CD4-positive, alpha-beta T cell treated with Interleukin-15 for 4 hours (primary cell): ENCODE results near the gene CCDC169.

ENCODE experiments used
- DNase-seq: peaks from one replicate; pipeline ENCODE4 v3.0.0-alpha.2; 2020; ENCODE audit warnings: low spot score

The CCDC169 gene

DNA sequence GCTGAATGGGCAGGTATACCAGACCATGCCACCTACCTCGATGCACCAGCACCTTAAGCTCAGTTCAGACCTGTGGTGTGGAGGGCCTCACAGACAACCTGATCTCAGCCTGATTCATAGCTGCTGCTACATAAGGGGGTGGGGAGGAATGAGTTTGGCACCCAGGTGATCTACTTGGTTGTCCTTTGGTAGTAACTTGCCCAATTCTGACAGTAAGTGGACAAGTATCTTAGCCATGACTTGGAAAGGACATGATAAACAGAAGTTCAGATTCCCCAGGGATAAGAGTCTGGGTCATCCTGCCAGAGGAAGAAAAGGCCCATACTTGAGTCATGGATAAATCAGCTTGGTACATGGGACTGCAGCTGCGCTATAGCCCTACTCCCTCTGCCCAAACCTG, 54.9 kb downstream of the CCDC169 start:
- no peak for DNase-seq

DNA sequence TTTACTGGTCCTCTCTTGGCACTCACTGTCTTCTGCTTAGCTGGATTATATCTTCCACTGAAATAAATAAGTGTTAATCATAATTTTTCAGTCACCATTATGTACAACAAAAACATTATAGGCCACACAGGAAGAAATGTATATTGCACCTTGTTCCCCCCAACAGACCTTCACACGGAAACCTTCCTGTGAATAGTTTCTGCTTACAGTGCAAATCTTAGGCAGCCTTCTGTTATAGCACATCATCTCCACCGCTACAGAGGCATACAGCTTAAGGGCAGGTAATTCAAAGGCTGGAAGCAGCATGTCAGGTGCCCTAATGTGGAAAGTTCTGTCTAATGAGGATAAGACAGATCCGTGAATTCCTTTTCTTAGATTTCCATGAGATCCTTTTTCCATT, 66.4 kb downstream of the CCDC169 start:
- DNase-seq, result no peak

DNA sequence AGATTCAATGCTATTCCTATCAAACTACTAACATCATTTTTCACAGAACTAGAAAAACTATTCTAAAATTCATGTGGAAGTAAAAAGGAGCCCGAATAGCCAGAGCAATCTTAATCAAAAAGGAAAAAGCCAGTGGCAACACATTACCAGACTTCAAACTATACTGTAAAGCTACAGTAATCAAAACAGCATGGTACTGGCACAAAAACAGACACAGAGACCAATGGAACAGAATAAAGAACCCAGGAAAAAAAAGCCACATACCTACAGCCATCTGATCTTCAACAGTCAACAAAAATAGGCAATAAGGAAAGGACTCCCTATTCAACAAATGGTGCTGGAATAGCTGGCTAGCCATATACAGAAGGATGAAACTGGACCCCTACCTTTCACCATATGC, 72.9 kb downstream of the CCDC169 start:
- DNase-seq, result no peak

DNA sequence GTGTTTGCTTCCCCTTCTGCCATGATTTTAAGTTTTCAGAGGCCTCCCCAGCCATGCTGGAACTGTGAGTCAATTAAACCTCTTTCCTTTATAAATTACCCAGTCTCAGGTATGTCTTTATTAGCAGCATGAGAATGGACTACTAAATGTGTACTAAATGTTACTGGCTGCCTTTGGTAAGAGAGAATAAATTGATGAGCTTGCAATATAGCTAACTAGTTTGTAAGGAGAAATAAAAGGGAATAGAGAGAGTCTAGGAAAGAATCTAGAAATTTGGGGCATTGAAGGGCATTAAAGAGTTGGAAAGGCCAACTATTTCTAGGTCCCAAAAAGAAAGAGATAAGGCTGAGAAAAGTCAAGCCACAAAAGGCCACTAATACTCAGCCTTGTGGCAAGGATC, 77.7 kb downstream of the CCDC169 start:
- DNase-seq, result no peak

DNA sequence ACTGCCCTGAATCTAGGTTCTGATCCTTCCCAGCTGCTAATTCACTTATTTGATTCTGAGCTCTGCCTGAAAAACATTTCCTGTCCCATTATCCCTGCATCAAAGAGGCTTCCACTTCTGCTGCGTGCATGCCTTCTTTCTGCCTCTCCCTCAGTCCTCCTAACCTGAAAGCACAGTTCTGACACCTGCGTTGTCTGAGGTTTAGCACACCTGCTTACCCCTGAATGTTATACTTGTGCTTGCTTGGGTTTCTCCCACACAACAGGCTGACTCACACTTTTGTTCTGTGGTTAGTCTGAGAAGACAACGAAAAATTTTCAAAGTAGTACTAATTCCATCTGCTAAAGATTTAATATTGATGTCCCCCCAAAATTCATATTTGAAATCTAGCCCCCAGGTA, 80.2 kb downstream of the CCDC169 start:
- no peak for DNase-seq

DNA sequence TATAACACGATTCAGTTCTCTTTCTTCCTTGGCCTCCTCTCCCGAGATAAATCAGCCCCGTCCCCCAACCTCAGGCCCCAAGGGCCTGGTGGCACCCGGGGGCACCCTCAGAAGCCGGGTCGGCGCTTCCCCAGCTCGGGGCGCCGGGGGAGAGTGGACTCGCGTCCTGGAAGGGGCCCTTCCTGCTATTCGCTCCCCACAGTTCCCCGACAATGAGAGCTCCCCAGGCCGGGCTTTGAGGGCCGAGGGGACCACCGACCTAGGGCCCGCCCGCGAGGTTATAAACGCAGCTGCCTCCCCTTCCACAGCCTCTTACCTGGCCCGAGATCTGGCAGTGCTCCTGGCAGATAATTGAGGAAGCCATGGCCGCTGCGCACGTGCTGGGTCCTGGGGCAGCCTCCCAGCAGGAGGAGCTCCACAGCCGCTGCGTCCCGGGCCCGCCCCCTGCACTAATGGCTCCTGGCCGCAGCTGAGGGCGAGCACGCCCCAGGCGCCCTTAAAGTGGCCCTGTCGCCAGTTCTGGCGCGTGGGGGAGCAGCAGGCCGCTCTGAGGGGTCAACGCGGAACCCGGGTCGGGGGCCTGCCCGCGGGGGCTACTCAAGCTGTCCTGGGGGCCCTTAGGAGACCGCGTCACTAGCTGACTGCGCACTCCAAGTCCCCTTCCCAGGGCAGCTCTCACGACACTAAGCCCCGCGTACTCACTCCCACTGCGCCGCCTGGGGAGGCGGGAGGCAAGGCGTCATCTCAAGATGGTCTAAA, 83.3 kb downstream of the CCDC169 start, which contains the start of gene SOHLH2:
SOHLH2 (minus strand) TSS at position 394 of the 759 bp plus-strand sequence; CDS start at position 364, 30 bp downstream.
- no peak for DNase-seq

DNA sequence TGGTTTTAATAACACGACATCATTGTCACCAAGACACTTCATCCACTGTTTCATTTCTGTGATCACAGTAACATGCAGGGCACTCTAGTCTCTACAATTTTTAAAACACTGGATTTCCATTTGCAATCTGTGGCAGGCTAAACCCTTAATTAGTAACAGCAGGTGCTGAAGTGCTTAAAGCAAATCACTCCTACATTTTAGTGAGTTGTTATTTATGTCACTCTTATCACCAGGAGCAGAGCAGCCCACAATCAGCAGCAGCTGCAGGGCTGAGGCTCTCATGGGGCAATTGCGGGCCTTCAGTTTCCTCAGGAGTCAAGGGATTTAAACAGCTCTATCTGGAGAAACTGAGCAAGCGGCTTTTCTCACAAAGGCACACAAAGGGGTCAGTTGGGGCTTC, 84.8 kb downstream of the CCDC169 start:
- no peak for DNase-seq

DNA sequence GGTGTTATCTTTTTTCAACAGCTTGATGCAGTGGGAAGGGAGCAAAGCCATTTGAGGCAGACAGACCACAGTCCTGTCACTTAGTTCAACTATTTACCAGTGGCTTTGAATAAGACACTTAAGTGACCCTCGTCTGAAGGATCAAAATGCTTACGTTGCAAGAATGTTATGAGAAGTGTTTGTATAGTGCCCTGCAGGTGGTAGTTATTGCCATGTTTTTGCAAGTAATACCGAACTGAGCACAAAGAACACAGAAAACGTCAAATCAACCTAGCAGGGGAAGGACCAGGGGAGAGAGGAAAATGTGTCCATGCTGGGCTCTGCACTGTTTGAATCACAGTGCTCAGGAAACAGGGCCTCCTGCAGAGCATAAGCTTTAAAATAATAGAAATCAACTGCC, 86.0 kb downstream of the CCDC169 start:
- DNase-seq, result no peak

DNA sequence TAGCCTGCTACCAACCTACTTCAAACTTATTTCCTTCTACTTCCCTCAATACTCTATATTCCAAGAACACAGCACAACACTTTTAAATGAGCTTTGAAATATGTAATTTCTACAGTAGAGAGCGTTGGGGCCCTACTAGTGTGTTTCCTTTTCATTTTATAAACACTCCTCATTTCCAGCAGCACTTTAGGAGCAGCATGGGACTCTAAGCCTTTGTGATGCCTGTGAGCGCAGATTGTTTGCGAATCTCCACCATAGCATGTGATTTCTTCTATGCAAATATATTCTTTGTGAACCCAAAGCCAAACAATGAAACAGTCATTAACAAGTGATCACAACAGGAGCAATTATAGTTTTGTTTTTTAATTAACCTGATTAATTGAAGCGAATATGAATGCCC, 86.9 kb downstream of the CCDC169 start:
- DNase-seq, result no peak

DNA sequence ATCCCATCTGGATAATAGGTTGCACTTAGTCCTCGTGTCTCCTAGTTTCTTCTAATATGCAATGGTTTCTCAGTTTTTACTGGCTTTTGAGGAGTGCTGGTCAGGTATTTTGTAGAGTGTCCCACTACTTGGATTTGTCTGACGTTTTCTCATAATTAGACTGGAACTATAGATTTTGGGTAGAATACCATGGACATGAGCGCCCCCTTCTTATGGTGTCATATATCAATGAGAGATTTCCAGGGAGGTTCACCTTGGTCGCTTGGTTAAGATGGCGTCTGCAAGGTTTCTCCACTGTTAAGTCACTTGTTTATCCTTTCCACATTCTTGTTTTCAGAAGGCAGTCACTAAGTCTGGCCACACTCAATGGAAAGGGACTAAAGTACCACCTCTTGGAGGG, 89.9 kb downstream of the CCDC169 start:
- no peak for DNase-seq

DNA sequence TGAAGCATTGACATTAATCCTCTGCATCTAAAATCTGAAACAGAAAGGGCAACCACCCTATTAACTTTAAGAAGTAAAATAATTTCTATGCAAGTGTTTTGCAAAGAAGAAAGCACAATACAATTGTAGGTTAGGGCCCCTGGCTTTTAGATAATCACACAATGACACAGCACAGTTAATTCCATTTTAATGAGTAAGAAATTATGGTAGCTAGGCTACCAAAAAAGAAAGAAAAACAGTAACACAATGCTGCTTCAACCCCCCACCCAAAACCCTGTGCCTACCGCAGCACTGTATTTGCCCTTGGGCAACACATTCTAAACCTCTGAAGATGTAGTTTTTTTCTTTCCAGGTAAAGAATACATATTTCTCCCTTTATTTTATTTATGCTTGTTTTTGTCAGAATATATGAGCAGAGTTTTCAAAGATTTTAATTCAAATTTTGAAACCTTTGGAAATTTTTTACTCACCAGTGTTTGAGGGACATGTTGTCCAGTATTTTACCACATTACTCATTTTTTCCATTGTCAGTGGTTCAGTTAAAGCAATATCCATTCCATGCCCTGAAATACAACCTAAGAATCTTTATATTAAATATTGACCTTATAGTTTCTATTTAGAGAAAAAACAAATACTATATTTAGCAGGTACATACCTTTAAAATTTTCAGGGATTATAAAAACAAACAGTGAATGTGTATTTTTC, 104.3 kb downstream of the CCDC169 start:
- no peak for DNase-seq

DNA sequence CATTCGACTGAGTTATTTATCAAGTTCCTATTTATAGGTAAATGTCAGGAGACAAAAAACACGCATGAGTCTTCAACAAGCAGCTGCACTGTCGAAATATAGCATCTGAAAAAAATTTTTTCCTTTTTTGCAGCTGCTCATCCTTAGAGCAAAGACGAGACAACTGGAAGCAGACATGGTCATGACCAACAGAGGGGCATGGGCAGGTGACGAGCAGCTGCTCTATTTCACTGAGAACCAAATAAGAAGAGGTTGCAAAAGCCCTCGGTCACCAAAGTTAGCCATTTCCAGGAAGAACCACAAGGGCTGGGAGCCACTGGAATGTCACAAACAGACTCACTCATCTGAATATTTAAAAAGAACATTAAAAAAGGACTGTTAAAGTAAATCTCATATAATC, 105.4 kb downstream of the CCDC169 start:
- no peak for DNase-seq

DNA sequence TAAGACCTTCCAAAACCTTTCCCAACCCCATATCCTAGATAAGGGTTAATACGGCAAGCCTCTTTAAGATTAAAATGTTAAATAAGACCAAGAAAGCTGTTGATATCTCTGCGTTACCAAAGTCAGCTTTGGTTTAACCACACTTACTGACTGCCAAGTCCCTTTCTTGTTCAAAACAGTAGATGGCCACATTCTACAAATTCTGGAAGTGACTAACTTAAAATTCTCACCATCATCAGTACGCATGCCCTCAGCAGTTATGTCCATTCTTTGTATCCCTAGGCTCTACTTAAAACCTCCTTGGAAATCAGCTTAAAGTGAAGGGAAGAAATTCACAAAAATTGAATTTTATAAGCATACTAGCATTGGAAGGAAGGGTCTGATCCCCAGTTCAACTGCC, 106.8 kb downstream of the CCDC169 start:
- DNase-seq, result no peak

DNA sequence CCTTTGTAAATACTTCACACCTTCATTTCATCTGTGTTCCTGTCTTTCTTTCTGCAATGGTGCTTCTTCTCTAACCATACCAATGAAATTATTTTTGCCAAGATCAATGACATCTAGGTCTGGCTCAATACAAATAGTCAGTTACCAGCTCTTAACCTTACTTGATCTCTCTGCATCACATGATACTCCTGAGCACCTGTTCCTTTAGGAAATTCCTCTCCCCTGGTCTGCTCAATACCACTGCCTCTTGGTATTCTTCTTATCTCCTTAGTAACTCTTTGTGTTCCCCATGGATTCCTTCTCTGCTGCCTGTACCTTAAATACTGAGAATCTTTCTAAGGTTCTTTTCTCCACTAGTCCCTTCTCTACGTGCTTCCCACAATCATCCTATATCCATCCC, 109.2 kb downstream of the CCDC169 start:
- no peak for DNase-seq

DNA sequence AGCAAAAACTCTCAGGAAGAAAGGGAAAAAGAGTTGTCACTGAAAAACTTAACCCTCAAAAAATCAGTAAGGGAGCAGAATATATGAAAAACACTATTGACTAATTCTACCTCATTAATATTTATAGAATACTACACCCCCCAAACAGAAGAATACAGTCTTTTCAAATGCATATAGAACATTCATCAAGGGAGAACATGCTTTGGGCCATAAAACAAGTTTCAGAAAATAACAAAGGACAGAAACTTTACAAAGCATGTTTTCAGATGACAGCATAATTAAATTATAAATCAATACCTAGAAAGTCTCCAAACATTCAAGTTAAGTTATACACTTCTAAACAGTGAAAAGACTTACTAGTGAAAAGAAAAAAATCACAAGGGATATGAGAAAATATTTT, 113.7 kb downstream of the CCDC169 start:
- no peak for DNase-seq
